Measurements from ENCODE around the gene ZNF784. TPM values are rescaled to one million over a fixed set of nuclear protein-coding genes. Genes with fewer than 3 reads are reported as not detected.

ZNF784 gene
- total and polyA plus RNA-seq, 9 donors = 5.3 to 9.8 (median 8.5) TPM

DNA sequence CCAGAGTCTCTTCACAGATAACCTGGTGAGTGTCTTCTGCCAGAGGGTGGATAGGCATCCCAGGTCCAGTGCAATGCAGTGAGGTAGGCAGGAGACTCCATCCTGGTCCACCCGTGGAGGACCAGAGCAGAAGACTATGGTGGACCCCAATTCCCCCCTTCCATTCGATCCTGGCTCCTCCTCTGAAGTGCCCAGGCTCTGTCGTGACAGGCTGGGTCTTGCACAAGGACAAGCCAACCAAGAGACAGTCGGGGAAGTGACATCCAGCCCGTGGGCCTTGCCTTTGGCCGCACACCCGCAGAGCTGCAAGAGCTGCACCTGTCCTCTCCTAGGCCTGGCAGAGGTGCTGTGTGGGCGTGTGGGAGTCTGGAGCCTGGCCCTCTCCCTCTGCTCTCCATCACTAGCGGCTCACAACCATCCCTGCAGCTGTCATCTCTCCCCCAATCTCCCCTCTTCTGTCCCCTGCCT is 3.1 kb downstream of the ZNF784 start:
- peaks cover 15% of the 10 kb centered on the region for H3K4me1 ChIP-seq (ENCODE audit: control insufficient read depth, insufficient read depth, low read length)
- H3K36me3 ChIP-seq (ENCODE audit: control insufficient read depth, insufficient read depth, low read length) = peaks cover 24% of the 10 kb centered on the region
- no peaks in the 10 kb centered on the region for H3K9me3 ChIP-seq (replicated peaks; ENCODE audit: control insufficient read depth, low read depth, low read length)
- WGBS (ENCODE audit: insufficient coverage) = 72% methylated on average over 7 of the region's 9 CpGs
- DNase-seq = no peak
- no peak overlapping the region for H3K4me3 ChIP-seq (ENCODE audit: low read length)
- H3K27me3 ChIP-seq (ENCODE audit: control insufficient read depth, insufficient read depth, low read length) = no peaks in the 10 kb centered on the region
- H3K27ac ChIP-seq (ENCODE audit: low read length) = no peak overlapping the region

GRCh38 chr19:55620410-55621204 is 3.8 kb downstream of the ZNF784 start:
- 86% methylated on average over 8 of the region's 12 CpGs for WGBS (ENCODE audit: insufficient coverage)
- H3K9me3 ChIP-seq (replicated peaks; ENCODE audit: control insufficient read depth, low read depth, low read length) = no peaks in the 10 kb centered on the region
- no peak overlapping the region for H3K4me3 ChIP-seq (ENCODE audit: low read length)
- no peak for DNase-seq
- H3K27ac ChIP-seq (ENCODE audit: low read length) = no peak overlapping the region
- H3K27me3 ChIP-seq (ENCODE audit: control insufficient read depth, insufficient read depth, low read length) = no peaks in the 10 kb centered on the region
- peaks cover 28% of the 10 kb centered on the region for H3K36me3 ChIP-seq (ENCODE audit: control insufficient read depth, insufficient read depth, low read length)
- peaks cover 15% of the 10 kb centered on the region for H3K4me1 ChIP-seq (ENCODE audit: control insufficient read depth, insufficient read depth, low read length)

DNA sequence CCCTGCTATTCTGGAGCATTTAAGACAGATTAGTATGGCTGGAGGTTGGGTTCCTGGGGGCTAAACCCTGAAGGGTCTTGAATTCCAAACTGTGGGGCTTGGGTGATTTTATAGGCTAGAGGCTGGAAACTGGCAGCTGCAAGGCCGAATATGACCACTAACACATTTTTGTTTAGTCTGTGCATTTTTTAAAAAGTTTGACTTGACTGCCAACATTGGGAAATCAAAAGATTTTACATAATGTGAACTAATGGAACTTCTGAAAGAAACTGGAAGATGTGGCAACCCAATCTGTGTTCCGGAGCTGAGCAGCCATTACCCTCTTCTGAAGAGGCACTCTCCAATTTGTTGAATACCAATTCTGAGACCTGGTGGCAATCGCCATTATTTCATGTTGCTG is 5.1 kb downstream of the ZNF784 start:
- H3K27me3 ChIP-seq (ENCODE audit: control insufficient read depth, insufficient read depth, low read length) = no peaks in the 10 kb centered on the region
- peaks cover 9% of the 10 kb centered on the region for H3K4me1 ChIP-seq (ENCODE audit: control insufficient read depth, insufficient read depth, low read length)
- no peak overlapping the region for H3K4me3 ChIP-seq (ENCODE audit: low read length)
- 92% methylated on average over 2 of the region's 3 CpGs for WGBS (ENCODE audit: insufficient coverage)
- H3K27ac ChIP-seq (ENCODE audit: low read length) = no peak overlapping the region
- H3K36me3 ChIP-seq (ENCODE audit: control insufficient read depth, insufficient read depth, low read length) = peaks cover 30% of the 10 kb centered on the region
- DNase-seq = no peak
- no peaks in the 10 kb centered on the region for H3K9me3 ChIP-seq (replicated peaks; ENCODE audit: control insufficient read depth, low read depth, low read length)

DNA sequence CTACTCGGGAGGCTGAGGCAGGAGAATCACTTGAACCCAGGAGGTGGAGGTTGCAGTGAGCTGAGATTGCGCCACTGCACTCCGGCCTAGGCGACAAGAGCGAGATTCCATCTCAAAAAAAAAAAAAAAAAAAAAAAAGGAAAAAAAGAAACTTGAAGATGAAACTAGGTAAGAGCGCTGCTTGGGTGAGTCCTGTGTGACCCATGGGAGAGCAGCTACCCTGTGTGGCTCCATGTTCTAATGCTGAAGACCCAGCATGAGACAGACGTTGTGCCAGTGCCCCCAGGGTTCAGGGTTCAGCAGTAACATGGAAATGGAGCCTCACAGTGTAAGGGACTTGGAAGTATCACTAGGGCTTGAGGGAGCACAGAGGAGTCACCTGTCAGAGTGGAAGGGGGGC is 5.9 kb downstream of the ZNF784 start:
- no peaks in the 10 kb centered on the region for H3K9me3 ChIP-seq (replicated peaks; ENCODE audit: control insufficient read depth, low read depth, low read length)
- H3K4me3 ChIP-seq (ENCODE audit: low read length) = no peak overlapping the region
- H3K36me3 ChIP-seq (ENCODE audit: control insufficient read depth, insufficient read depth, low read length) = peaks cover 31% of the 10 kb centered on the region
- DNase-seq = no peak
- no peaks in the 10 kb centered on the region for H3K27me3 ChIP-seq (ENCODE audit: control insufficient read depth, insufficient read depth, low read length)
- peaks cover 3% of the 10 kb centered on the region for H3K4me1 ChIP-seq (ENCODE audit: control insufficient read depth, insufficient read depth, low read length)
- WGBS (ENCODE audit: insufficient coverage) = 61% methylated on average over 2 of the region's 7 CpGs
- H3K27ac ChIP-seq (ENCODE audit: low read length) = no peak overlapping the region

GRCh38 chr19:55617426-55617825 is 6.9 kb downstream of the ZNF784 start:
- Histone ChIP-seq H3K9me3 (replicated peaks; ENCODE audit: control insufficient read depth, low read depth, low read length) (no peaks in the 10 kb centered on the region), H3K4me1 (ENCODE audit: control insufficient read depth, insufficient read depth, low read length) (no peaks in the 10 kb centered on the region), H3K27me3 (ENCODE audit: control insufficient read depth, insufficient read depth, low read length) (no peaks in the 10 kb centered on the region), H3K4me3 (ENCODE audit: low read length) (no peak overlapping the region), H3K36me3 (ENCODE audit: control insufficient read depth, insufficient read depth, low read length) (peaks cover 36% of the 10 kb centered on the region), H3K27ac (ENCODE audit: low read length) (no peak overlapping the region)
- 90% methylated on average over 8 of the region's 8 CpGs for WGBS (ENCODE audit: insufficient coverage)
- no peak for DNase-seq

- WGBS (ENCODE audit: insufficient coverage) = 95% methylated on average over 38 of the region's 38 CpGs
- DNase-seq = no peak
- Histone ChIP-seq H3K27ac (ENCODE audit: low read length) (no peak overlapping the region), H3K4me3 (ENCODE audit: low read length) (no peak overlapping the region), H3K36me3 (ENCODE audit: control insufficient read depth, insufficient read depth, low read length) (peaks cover 34% of the 10 kb centered on the region), H3K27me3 (ENCODE audit: control insufficient read depth, insufficient read depth, low read length) (no peaks in the 10 kb centered on the region), H3K4me1 (ENCODE audit: control insufficient read depth, insufficient read depth, low read length) (peaks cover 3% of the 10 kb centered on the region), H3K9me3 (replicated peaks; ENCODE audit: control insufficient read depth, low read depth, low read length) (no peaks in the 10 kb centered on the region)
These were observed 7.9 kb downstream of the ZNF784 start for GRCh38 chr19:55616395-55616875.

- 97% methylated on average over 88 of the region's 88 CpGs for WGBS (ENCODE audit: insufficient coverage)
- Histone ChIP-seq H3K27me3 (ENCODE audit: control insufficient read depth, insufficient read depth, low read length) (no peaks in the 10 kb centered on the region), H3K9me3 (replicated peaks; ENCODE audit: control insufficient read depth, low read depth, low read length) (no peaks in the 10 kb centered on the region), H3K4me3 (ENCODE audit: low read length) (no peak overlapping the region), H3K4me1 (ENCODE audit: control insufficient read depth, insufficient read depth, low read length) (peaks cover 8% of the 10 kb centered on the region), H3K27ac (ENCODE audit: low read length) (no peak overlapping the region), H3K36me3 (ENCODE audit: control insufficient read depth, insufficient read depth, low read length) (peaks cover 30% of the 10 kb centered on the region)
- no peak for DNase-seq
These were observed 8.6 kb downstream of the ZNF784 start for GRCh38 chr19:55615543-55616394.

DNA sequence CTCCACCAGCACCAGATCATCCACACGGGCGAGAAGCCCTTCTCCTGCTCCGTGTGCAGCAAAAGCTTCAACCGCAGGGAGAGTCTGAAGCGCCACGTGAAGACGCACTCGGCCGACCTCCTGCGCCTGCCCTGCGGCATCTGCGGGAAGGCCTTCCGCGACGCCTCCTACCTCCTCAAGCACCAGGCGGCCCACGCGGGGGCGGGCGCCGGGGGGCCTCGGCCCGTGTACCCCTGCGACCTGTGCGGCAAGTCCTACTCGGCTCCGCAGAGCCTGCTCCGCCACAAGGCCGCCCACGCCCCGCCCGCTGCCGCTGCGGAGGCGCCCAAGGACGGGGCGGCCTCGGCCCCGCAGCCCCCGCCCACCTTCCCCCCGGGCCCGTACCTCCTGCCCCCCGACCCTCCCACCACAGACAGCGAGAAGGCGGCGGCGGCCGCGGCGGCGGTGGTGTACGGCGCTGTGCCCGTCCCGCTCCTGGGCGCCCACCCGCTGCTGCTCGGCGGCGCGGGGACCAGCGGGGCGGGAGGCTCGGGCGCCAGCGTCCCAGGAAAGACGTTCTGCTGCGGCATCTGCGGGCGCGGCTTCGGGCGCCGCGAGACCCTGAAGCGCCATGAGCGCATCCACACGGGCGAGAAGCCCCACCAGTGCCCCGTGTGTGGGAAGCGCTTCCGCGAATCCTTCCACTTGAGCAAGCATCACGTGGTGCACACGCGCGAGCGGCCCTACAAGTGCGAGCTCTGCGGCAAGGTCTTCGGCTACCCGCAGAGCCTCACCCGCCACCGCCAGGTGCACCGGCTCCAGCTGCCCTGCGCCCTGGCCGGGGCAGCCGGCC is 9.4 kb downstream of the ZNF784 start:
- H3K36me3 ChIP-seq (ENCODE audit: control insufficient read depth, insufficient read depth, low read length) = peaks cover 35% of the 10 kb centered on the region
- no peak overlapping the region for H3K4me3 ChIP-seq (ENCODE audit: low read length)
- H3K27ac ChIP-seq (ENCODE audit: low read length) = no peak overlapping the region
- no peaks in the 10 kb centered on the region for H3K27me3 ChIP-seq (ENCODE audit: control insufficient read depth, insufficient read depth, low read length)
- DNase-seq = no peak
- peaks cover 2% of the 10 kb centered on the region for H3K9me3 ChIP-seq (replicated peaks; ENCODE audit: control insufficient read depth, low read depth, low read length)
- 96% methylated on average over 71 of the region's 98 CpGs for WGBS (ENCODE audit: insufficient coverage)
- H3K4me1 ChIP-seq (ENCODE audit: control insufficient read depth, insufficient read depth, low read length) = peaks cover 9% of the 10 kb centered on the region

GRCh38 chr19:55613930-55614710 is 10.2 kb downstream of the ZNF784 start:
- no peaks in the 10 kb centered on the region for H3K27me3 ChIP-seq (ENCODE audit: control insufficient read depth, insufficient read depth, low read length)
- H3K36me3 ChIP-seq (ENCODE audit: control insufficient read depth, insufficient read depth, low read length) = peaks cover 43% of the 10 kb centered on the region
- H3K4me3 ChIP-seq (ENCODE audit: low read length) = no peak overlapping the region
- WGBS (ENCODE audit: insufficient coverage) = 92% methylated on average over 63 of the region's 75 CpGs
- H3K27ac ChIP-seq (ENCODE audit: low read length) = no peak overlapping the region
- peaks cover 5% of the 10 kb centered on the region for H3K9me3 ChIP-seq (replicated peaks; ENCODE audit: control insufficient read depth, low read depth, low read length)
- DNase-seq = no peak
- H3K4me1 ChIP-seq (ENCODE audit: control insufficient read depth, insufficient read depth, low read length) = peaks cover 9% of the 10 kb centered on the region

Measured in muscle of leg (tissue), 11 donors.